Kidney tubule cell (primary cell): Measurements from ENCODE around the gene CAMTA1.

ENCODE experiments used
- DNase-seq: peaks from one replicate; pipeline ENCODE4 v3.0.0-alpha.2; 2018; ENCODE audit warnings: low spot score

CAMTA1 gene

GRCh38 chr1:6776895-6777294 is 8.4 kb upstream of the CAMTA1 start:
- DNase-seq: no peak

GRCh38 chr1:6777813-6778212 is 7.4 kb upstream of the CAMTA1 start:
- no peak for DNase-seq

- DNase-seq: no peak
These were observed 6.0 kb upstream of the CAMTA1 start for GRCh38 chr1:6779089-6779805.

GRCh38 chr1:6782151-6782550 is 3.1 kb upstream of the CAMTA1 start:
- no peak for DNase-seq

- DNase-seq: no peak
These were observed 2.0 kb upstream of the CAMTA1 start for GRCh38 chr1:6783221-6783620.

- no peak for DNase-seq
These were observed 1.2 kb upstream of the CAMTA1 start for GRCh38 chr1:6783936-6784559.

GRCh38 chr1:6784560-6785317 is 515 bp upstream of the CAMTA1 start:
- peak; percentile 100 for DNase-seq

GRCh38 chr1:6785728-6786505 is 663 bp downstream of the CAMTA1 start:
- DNase-seq: peak; percentile 51

- no peak for DNase-seq
These were observed 3.7 kb downstream of the CAMTA1 start for GRCh38 chr1:6788946-6789345.

GRCh38 chr1:6790146-6790545 is 4.9 kb downstream of the CAMTA1 start:
- DNase-seq: no peak

- peak; percentile 43 for DNase-seq
These were observed 8.9 kb downstream of the CAMTA1 start for GRCh38 chr1:6794164-6794563.

GRCh38 chr1:6795203-6795602 is 9.9 kb downstream of the CAMTA1 start:
- DNase-seq: no peak

- peak; percentile 26 for DNase-seq
These were observed 10.4 kb downstream of the CAMTA1 start for GRCh38 chr1:6795661-6796060.

GRCh38 chr1:6796095-6796494 is 10.8 kb downstream of the CAMTA1 start:
- DNase-seq: no peak

GRCh38 chr1:6799499-6799898 is 14.2 kb downstream of the CAMTA1 start:
- no peak for DNase-seq

GRCh38 chr1:6800745-6801144 is 15.5 kb downstream of the CAMTA1 start:
- DNase-seq: no peak

GRCh38 chr1:6801199-6801598 is 15.9 kb downstream of the CAMTA1 start:
- no peak for DNase-seq

GRCh38 chr1:6801966-6802365 is 16.7 kb downstream of the CAMTA1 start:
- peak; percentile 80 for DNase-seq

GRCh38 chr1:6802454-6802853 is 17.2 kb downstream of the CAMTA1 start:
- DNase-seq: no peak

GRCh38 chr1:6802893-6803292 is 17.6 kb downstream of the CAMTA1 start:
- no peak for DNase-seq

GRCh38 chr1:6803357-6803756 is 18.1 kb downstream of the CAMTA1 start:
- peak; percentile 62 for DNase-seq

GRCh38 chr1:6805004-6805416 is 19.8 kb downstream of the CAMTA1 start:
- DNase-seq: peak; percentile 31
